GM10266 (cell line): ENCODE measurements around the gene PHLDA3.
"Not testable (repeated sequence)": the region's sequence is repeated elsewhere in the genome, so short reads cannot be mapped to it uniquely, and the experiment has no call there.

ENCODE experiments used
- DNase-seq: peaks from one replicate; pipeline ENCODE4 v3.0.0; 2012; ENCODE audit errors: extremely low spot score
- TF ChIP-seq, protein P1 (sequence below): IDR thresholded peaks from 2 replicates; pipeline ENCODE4 v1.5.1; 2012; ENCODE audit warnings: mild to moderate bottlenecking, low read depth; ENCODE audit not compliant: control insufficient read depth, insufficient read depth; ENCODE audit errors: missing control alignments

PHLDA3 gene

GRCh38 chr1:201499191-201499590 lies 30.2 kb upstream of the PHLDA3 start:
- TF ChIP-seq, protein P1, sequence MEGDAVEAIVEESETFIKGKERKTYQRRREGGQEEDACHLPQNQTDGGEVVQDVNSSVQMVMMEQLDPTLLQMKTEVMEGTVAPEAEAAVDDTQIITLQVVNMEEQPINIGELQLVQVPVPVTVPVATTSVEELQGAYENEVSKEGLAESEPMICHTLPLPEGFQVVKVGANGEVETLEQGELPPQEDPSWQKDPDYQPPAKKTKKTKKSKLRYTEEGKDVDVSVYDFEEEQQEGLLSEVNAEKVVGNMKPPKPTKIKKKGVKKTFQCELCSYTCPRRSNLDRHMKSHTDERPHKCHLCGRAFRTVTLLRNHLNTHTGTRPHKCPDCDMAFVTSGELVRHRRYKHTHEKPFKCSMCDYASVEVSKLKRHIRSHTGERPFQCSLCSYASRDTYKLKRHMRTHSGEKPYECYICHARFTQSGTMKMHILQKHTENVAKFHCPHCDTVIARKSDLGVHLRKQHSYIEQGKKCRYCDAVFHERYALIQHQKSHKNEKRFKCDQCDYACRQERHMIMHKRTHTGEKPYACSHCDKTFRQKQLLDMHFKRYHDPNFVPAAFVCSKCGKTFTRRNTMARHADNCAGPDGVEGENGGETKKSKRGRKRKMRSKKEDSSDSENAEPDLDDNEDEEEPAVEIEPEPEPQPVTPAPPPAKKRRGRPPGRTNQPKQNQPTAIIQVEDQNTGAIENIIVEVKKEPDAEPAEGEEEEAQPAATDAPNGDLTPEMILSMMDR = no peak

GRCh38 chr1:201498621-201499020 lies 29.6 kb upstream of the PHLDA3 start:
- DNase-seq = no peak
- TF ChIP-seq, protein P1 = no peak

More at GRCh38 chr1:201499191-201499590, 30.2 kb upstream of the PHLDA3 start:
- no peak for DNase-seq

GRCh38 chr1:201497935-201498509 lies 29.0 kb upstream of the PHLDA3 start:
- DNase-seq = no peak
- TF ChIP-seq, protein P1 = no peak

GRCh38 chr1:201496296-201496690 lies 27.3 kb upstream of the PHLDA3 start:
- TF ChIP-seq, protein P1 = no peak
- DNase-seq = no peak

- no peak for DNase-seq
- TF ChIP-seq, protein P1 = no peak
These were observed 26.7 kb upstream of the PHLDA3 start for GRCh38 chr1:201495551-201496295.

DNA sequence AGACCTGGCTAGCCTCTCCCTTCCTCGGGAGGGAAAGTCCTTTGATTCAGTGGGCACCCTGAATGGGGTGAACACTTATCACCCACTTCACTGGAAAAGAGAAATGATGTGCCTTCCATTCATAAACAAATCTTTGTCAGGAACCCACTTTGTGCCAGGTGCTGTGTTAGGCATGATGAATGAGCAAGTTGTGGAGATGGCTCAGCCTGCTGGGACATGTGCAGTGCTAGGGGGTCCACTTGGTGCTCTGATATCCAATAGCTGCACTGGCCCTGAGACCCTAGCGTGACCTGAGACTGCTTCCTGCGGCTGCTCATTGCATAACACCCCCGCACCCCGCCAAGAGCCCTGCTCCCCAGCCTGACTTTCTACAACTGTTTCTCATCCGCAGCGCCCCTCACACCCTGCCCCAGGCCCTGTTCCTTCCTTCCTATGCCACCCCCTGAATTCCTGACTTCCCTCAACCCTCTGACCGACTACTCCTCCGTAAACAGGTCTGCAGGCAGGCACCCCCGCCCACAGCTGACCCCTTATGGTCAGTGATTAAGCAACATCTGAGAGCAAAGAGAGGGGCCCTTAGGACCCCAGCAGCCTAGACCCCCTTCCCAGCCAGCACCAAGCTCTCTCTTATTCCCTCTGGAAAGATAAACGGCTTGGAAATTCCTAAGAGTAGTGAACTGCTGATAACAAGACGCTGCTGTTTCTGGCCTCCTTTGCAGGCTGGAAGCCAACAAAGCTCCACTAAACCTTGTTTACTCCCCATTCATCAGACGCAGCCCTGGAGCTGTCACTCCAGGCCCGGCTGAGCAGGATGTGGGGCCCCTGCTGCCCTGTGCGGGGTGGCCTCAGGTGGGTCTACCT lies 25.0 kb upstream of the PHLDA3 start:
- DNase-seq = no peak

GRCh38 chr1:201493026-201493656 lies 24.2 kb upstream of the PHLDA3 start:
- DNase-seq = not testable (repeated sequence)

More for the DNA sequence above, 25.0 kb upstream of the PHLDA3 start:
- TF ChIP-seq, protein P1 = no peak
